Measurements from ENCODE around the gene C1QL1.

C1QL1 gene

DNA sequence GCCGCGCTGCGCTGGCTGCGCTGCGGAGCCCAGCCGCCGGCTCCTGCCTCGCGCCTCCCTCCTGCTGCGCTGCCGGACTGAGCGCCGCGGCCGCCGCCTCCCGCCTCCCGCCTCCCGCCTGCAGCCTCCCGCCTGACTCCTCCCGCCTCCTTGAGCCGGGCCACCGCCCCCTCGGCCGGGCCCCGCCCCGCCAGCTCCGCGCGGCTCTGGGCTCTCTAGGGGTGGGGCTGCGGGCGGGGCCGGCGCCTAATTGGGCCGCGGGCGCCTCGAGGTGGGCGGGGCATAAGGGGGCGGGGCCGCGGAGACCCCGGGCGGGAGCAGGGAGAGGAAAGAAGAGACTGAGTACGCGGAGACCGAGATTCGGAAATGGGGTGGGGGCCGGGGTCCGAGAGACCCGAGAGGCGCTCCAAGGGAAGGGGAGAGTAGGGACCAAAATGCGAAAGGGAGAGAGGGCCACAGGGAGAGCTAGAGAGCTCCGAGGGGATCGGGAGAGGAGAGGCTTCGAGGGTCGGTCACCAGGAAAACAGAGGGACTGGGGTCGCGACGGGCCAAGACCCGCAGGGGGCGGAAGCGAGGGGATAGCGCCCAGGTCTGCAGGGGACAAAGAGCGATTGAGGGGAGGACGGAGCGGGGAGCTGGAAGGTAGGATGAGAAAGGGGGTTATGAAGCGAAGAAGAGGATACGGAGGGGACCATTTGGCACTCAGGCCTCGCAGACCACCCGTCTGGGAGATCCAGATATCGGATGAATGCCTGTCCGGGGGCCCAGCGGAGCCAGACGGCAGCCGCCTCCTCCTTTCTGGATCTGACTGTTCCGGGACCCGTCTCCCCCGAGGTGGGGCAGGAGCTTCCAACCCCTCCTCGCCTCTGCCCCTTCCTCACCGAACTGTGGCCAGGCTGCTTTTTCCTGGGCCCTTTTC, at the start of gene C1QL1:
Gene C1QL1 (minus strand): TSS at position 79 of the 919 bp plus-strand sequence. CDS start 255 bp downstream, outside the sequence.
- peaks cover 5% of the 10 kb centered on the region for H3K36me3 Mint-ChIP-seq
- H3K4me3 Mint-ChIP-seq, result peak within 1 kb of the TSS; percentile 74
- H3K9me3 Mint-ChIP-seq, result no peaks in the 10 kb centered on the region
- no peak within 1 kb of the TSS for H3K27ac Mint-ChIP-seq
- DNase-seq (ENCODE audit: low spot score in 2 of 2) (peak; percentile 75 to 87), ATAC-seq (peak; percentile 85)
- H3K4me1 Mint-ChIP-seq, result peaks cover 40% of the 10 kb centered on the region

- no peaks in the 10 kb centered on the region for H3K9me3 Mint-ChIP-seq
- H3K4me3 Mint-ChIP-seq, result no peak overlapping the region
- no peak for DNase-seq (ENCODE audit: low spot score in 2 of 2)
- H3K36me3 Mint-ChIP-seq, result peaks cover 7% of the 10 kb centered on the region
- H3K27ac Mint-ChIP-seq, result no peak overlapping the region
- ATAC-seq, result no peak
- H3K4me1 Mint-ChIP-seq, result peaks cover 31% of the 10 kb centered on the region
These were observed 48.7 kb upstream of the C1QL1 start for GRCh38 chr17:45016823-45017222.

- no peak for DNase-seq (ENCODE audit: low spot score in 2 of 2)
- H3K27ac Mint-ChIP-seq, result no peak overlapping the region
- H3K36me3 Mint-ChIP-seq, result peaks cover 3% of the 10 kb centered on the region
- peaks cover 25% of the 10 kb centered on the region for H3K4me1 Mint-ChIP-seq
- ATAC-seq, result no peak
- H3K9me3 Mint-ChIP-seq, result no peaks in the 10 kb centered on the region
- H3K4me3 Mint-ChIP-seq, result no peak overlapping the region
These were observed 48.1 kb upstream of the C1QL1 start for GRCh38 chr17:45016237-45016636.

DNA sequence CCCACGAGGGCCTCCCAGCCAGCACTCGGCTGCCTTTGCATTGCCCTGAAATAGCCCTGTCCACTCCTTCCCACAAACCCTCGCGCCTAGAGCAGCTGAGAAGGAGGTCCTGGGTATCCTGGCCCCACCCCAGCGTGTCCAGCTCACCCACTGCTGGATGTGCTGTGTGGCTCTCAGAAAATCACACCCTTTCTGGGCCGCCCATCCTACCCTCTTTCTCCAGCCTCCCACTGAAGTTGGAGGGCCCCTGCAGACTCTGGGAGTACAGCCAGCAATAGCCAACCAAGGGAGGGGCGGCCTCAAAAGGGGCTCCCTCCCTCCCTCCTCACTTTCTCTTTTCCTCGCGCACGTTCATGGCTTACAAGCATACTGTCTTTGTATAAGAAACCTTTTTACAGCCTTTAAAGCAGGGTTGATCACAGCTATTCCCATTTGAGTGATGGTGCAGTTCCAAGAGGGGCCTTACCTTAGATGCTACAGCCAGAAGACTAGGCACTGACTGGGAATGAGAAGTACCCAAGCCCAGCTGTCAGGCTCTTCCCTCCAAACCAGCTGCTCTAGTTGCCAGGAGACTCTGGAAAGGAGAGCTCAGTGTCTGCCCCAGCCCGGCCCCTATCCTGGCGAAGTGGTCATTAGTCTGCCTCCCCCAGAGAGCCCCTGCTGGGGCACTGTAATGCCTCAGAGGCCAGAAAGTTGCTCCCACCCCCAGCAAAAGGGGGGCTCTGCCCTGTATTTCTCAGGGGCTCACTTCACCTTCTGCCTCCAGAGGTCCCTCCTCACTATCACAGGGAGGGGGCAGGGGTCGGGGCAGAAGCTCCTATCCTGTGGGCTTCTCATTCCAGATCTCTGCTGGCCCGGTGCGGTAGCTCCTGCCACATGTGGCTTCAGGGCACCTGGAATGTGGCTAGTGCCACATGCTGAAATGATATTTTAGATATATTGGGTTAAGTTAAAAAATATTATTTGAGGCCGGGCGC, 45.2 kb upstream of the C1QL1 start:
- ATAC-seq (no peak), DNase-seq (ENCODE audit: low spot score in 2 of 2) (no peak)
- H3K4me1 Mint-ChIP-seq, result peaks cover 2% of the 10 kb centered on the region
- H3K9me3 Mint-ChIP-seq, result no peaks in the 10 kb centered on the region
- H3K4me3 Mint-ChIP-seq, result no peak overlapping the region
- no peaks in the 10 kb centered on the region for H3K36me3 Mint-ChIP-seq
- H3K27ac Mint-ChIP-seq, result no peak overlapping the region

GRCh38 chr17:45011767-45012166, 43.7 kb upstream of the C1QL1 start:
- no peaks in the 10 kb centered on the region for H3K9me3 Mint-ChIP-seq
- no peak overlapping the region for H3K27ac Mint-ChIP-seq
- no peaks in the 10 kb centered on the region for H3K36me3 Mint-ChIP-seq
- DNase-seq (ENCODE audit: low spot score in 2 of 2) (no peak), ATAC-seq (no peak)
- H3K4me1 Mint-ChIP-seq, result peaks cover 6% of the 10 kb centered on the region
- H3K4me3 Mint-ChIP-seq, result no peak overlapping the region

DNA sequence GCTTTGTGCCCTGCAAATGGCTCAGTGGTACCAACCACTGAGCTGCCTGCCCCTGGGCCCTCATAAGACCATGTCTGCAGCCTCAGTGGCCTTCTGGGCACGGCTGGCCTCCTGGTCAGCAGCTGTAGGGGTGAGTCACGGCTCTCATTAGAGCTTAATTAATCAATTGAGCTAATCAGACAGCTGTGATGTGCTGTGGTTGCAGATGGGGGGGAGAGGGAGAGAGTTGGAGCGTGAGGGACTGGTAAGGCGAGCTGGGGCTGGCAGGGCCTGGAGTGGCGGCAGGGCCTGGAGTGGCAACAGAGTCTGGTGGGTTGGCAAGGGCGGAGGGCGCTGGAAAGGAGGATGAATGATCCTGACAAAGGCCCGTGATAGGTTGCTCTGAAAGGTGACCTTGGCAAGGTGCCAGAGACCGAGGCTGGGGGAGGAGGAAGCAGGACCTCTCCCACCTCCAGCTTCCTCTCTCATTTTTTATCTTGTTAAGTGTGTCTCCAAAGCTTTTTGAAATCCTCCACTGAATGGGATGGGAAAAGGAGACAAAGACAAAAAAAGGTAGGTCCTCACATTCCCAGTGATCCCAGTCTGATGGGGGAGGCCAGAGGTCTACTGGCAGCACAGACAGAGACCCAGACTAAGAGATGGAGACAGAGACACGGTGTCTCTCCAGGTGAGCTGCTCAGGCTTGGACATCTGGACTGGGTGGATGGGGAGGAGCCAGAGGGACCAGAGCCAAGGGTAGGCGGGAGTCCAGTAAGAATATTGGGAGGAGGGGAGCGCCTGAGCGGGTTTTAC, 41.8 kb upstream of the C1QL1 start:
- Mint-ChIP-seq H3K36me3 (no peaks in the 10 kb centered on the region), H3K4me1 (peaks cover 6% of the 10 kb centered on the region), H3K9me3 (no peaks in the 10 kb centered on the region), H3K27ac (no peak overlapping the region), H3K4me3 (no peak overlapping the region)
- ATAC-seq (no peak), DNase-seq (ENCODE audit: low spot score in 2 of 2) (no peak)

GRCh38 chr17:45008216-45008615, 40.1 kb upstream of the C1QL1 start:
- peaks cover 6% of the 10 kb centered on the region for H3K4me1 Mint-ChIP-seq
- H3K9me3 Mint-ChIP-seq, result no peaks in the 10 kb centered on the region
- no peak overlapping the region for H3K27ac Mint-ChIP-seq
- H3K4me3 Mint-ChIP-seq, result no peak overlapping the region
- no peaks in the 10 kb centered on the region for H3K36me3 Mint-ChIP-seq
- DNase-seq (ENCODE audit: low spot score in 2 of 2) (no peak), ATAC-seq (no peak)

GRCh38 chr17:45006927-45007461, 38.9 kb upstream of the C1QL1 start:
- H3K9me3 Mint-ChIP-seq, result no peaks in the 10 kb centered on the region

DNA sequence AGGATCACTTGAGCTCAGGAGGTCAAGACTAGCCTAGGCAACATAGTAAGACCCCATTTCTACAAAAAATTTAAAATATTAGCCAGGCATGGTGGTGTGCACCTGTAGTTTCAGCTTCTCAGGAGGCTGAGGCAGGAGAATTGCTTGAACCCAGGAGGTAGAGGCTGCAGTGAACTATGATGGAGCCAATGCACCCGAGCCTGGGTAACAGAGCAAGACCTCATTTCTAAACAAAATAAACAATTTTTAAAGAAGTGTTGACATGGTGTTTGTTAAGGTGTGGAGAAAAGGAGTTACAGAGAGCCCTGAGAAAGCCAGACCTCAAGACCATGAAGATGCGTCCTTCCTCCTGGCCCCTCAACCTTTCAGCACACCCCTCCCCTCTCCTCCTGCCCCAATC, 37.6 kb upstream of the C1QL1 start:
- Mint-ChIP-seq H3K27ac (no peak overlapping the region), H3K4me3 (no peak overlapping the region), H3K36me3 (no peaks in the 10 kb centered on the region), H3K9me3 (no peaks in the 10 kb centered on the region), H3K4me1 (peaks cover 6% of the 10 kb centered on the region)
- DNase-seq (ENCODE audit: low spot score in 2 of 2) (no peak), ATAC-seq (no peak)

More at GRCh38 chr17:45006927-45007461, 38.9 kb upstream of the C1QL1 start:
- no peak overlapping the region for H3K27ac Mint-ChIP-seq
- peaks cover 6% of the 10 kb centered on the region for H3K4me1 Mint-ChIP-seq
- ATAC-seq, result no peak
- H3K36me3 Mint-ChIP-seq, result no peaks in the 10 kb centered on the region
- no peak for DNase-seq (ENCODE audit: low spot score in 2 of 2)
- no peak overlapping the region for H3K4me3 Mint-ChIP-seq

DNA sequence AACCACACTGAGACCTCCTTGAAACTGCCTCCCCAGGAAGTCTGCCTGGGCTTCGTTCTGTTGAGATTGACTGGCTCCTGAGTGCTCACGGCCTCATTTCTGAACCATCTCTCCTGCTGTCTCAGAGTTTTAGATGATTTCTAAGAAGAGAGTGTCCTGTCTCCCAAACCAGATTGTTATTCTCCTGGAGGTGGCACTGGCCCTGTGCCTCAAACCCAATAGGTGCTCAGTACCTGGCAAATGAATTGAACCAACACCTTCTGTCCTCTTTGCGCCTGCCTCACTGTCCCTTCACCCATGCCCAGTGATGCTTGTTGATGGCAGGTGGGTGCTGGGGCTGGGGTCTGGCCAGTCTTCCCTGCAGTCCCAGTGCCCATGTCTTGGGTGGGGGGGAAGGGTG, 36.3 kb upstream of the C1QL1 start:
- ATAC-seq (no peak), DNase-seq (ENCODE audit: low spot score in 2 of 2) (no peak)
- H3K27ac Mint-ChIP-seq, result no peak overlapping the region
- H3K4me3 Mint-ChIP-seq, result no peak overlapping the region
- peaks cover 6% of the 10 kb centered on the region for H3K4me1 Mint-ChIP-seq
- H3K36me3 Mint-ChIP-seq, result no peaks in the 10 kb centered on the region
- H3K9me3 Mint-ChIP-seq, result peaks cover 3% of the 10 kb centered on the region

- H3K4me3 Mint-ChIP-seq, result no peak overlapping the region
- H3K27ac Mint-ChIP-seq, result no peak overlapping the region
- H3K36me3 Mint-ChIP-seq, result no peaks in the 10 kb centered on the region
- H3K4me1 Mint-ChIP-seq, result peaks cover 6% of the 10 kb centered on the region
- peaks cover 3% of the 10 kb centered on the region for H3K9me3 Mint-ChIP-seq
- no peak for ATAC-seq
- DNase-seq (ENCODE audit: low spot score in 2 of 2), result no peak
These were observed 35.8 kb upstream of the C1QL1 start for GRCh38 chr17:45003877-45004276.

GRCh38 chr17:45001310-45001709, 33.2 kb upstream of the C1QL1 start:
- no peak for DNase-seq (ENCODE audit: low spot score in 2 of 2)
- no peak overlapping the region for H3K27ac Mint-ChIP-seq
- no peaks in the 10 kb centered on the region for H3K36me3 Mint-ChIP-seq
- no peaks in the 10 kb centered on the region for H3K4me1 Mint-ChIP-seq
- H3K9me3 Mint-ChIP-seq, result peaks cover 3% of the 10 kb centered on the region
- no peak for ATAC-seq
- H3K4me3 Mint-ChIP-seq, result no peak overlapping the region

GRCh38 chr17:44999433-44999832, 31.3 kb upstream of the C1QL1 start:
- ATAC-seq (no peak), DNase-seq (ENCODE audit: low spot score in 2 of 2) (no peak)
- H3K4me1 Mint-ChIP-seq, result peaks cover 4% of the 10 kb centered on the region
- no peaks in the 10 kb centered on the region for H3K36me3 Mint-ChIP-seq
- no peak overlapping the region for H3K4me3 Mint-ChIP-seq
- peaks cover 3% of the 10 kb centered on the region for H3K9me3 Mint-ChIP-seq
- H3K27ac Mint-ChIP-seq, result no peak overlapping the region

- H3K27ac Mint-ChIP-seq, result no peak overlapping the region
- ATAC-seq (no peak), DNase-seq (ENCODE audit: low spot score in 2 of 2) (no peak)
- H3K36me3 Mint-ChIP-seq, result no peaks in the 10 kb centered on the region
- no peak overlapping the region for H3K4me3 Mint-ChIP-seq
- peaks cover 4% of the 10 kb centered on the region for H3K4me1 Mint-ChIP-seq
- H3K9me3 Mint-ChIP-seq, result peaks cover 3% of the 10 kb centered on the region
These were observed 30.5 kb upstream of the C1QL1 start for GRCh38 chr17:44998646-44999045.

Data from stimulated activated effector memory CD8-positive, alpha-beta T cell treated with anti-CD3 and anti-CD28 coated beads, Interleukin-12 subunit alpha, Interleukin-12 subunit beta, amount 100 ng/mL, for 72 hours (primary cell).